Osteocyte (in vitro differentiated cells): Measurements from ENCODE around the gene EVX1. TPM values are rescaled to one million over a fixed set of nuclear protein-coding genes. Genes with fewer than 3 reads are reported as not detected.

Experiments
- DNase-seq: peaks from one replicate; pipeline ENCODE4 v3.0.0; 2021; ENCODE audit warnings: mixed read lengths; ENCODE audit not compliant: unreplicated experiment; ENCODE audit errors: extremely low spot score
- H3K27ac Mint-ChIP-seq: one replicate; pipeline ENCODE4 v1.8.0; 2021; ENCODE audit warnings: mild to moderate bottlenecking, mixed read lengths; ENCODE audit not compliant: unreplicated experiment
- H3K27me3 Mint-ChIP-seq: one replicate; pipeline ENCODE4 v1.8.0; 2021; ENCODE audit warnings: mixed read lengths; ENCODE audit not compliant: unreplicated experiment
- H3K36me3 Mint-ChIP-seq: one replicate; pipeline ENCODE4 v1.8.0; 2021; ENCODE audit warnings: mixed read lengths; ENCODE audit not compliant: unreplicated experiment
- H3K4me1 Mint-ChIP-seq: one replicate; pipeline ENCODE4 v1.8.0; 2021; ENCODE audit warnings: mixed read lengths; ENCODE audit not compliant: unreplicated experiment
- H3K4me3 Mint-ChIP-seq: one replicate; pipeline ENCODE4 v1.8.0; 2021; ENCODE audit warnings: mild to moderate bottlenecking, moderate library complexity, mixed read lengths; ENCODE audit not compliant: unreplicated experiment
- H3K9me3 Mint-ChIP-seq: one replicate; pipeline ENCODE4 v1.8.0; 2021; ENCODE audit warnings: mixed read lengths; ENCODE audit not compliant: unreplicated experiment
- CTCF ChIP-seq: fragments of 200-600 bp; sonication (generic); IDR thresholded peaks from 2 replicates; pipeline ENCODE4 v1.5.0; 2021; ENCODE audit warnings: antibody characterized with exemption, mild to moderate bottlenecking, moderate library complexity
- total RNA-seq: library from RNA; stranded (reverse); gene quantifications from 2 replicates; pipeline ENCODE4 v1.2.1, GENCODE V29; 2021

Gene EVX1
- total RNA-seq, 1 donor from 2014 or later, result not detected

- H3K4me1 Mint-ChIP-seq, result peaks cover 7% of the 10 kb centered on the region
- H3K27ac Mint-ChIP-seq, result no peak overlapping the region
- DNase-seq, result no peak
- H3K9me3 Mint-ChIP-seq, result no peaks in the 10 kb centered on the region
- H3K27me3 Mint-ChIP-seq, result peaks cover 85% of the 10 kb centered on the region
- TF ChIP-seq CTCF, result no peak
- H3K36me3 Mint-ChIP-seq, result no peaks in the 10 kb centered on the region
- H3K4me3 Mint-ChIP-seq, result no peak overlapping the region
These were observed 8.6 kb downstream of the EVX1 start for GRCh38 chr7:27251136-27251651.

- H3K36me3 Mint-ChIP-seq, result no peaks in the 10 kb centered on the region
These were observed 9.3 kb downstream of the EVX1 start for GRCh38 chr7:27251652-27252590.

GRCh38 chr7:27254625-27255024 lies 12.0 kb downstream of the EVX1 start:
- Mint-ChIP-seq H3K9me3 (no peaks in the 10 kb centered on the region), H3K36me3 (no peaks in the 10 kb centered on the region), H3K4me1 (peaks cover 7% of the 10 kb centered on the region), H3K27me3 (peaks cover 70% of the 10 kb centered on the region), H3K27ac (no peak overlapping the region), H3K4me3 (no peak overlapping the region)
- no peak for DNase-seq
- TF ChIP-seq CTCF, result no peak

More at GRCh38 chr7:27251652-27252590, 9.3 kb downstream of the EVX1 start:
- peaks cover 79% of the 10 kb centered on the region for H3K27me3 Mint-ChIP-seq
- peaks cover 7% of the 10 kb centered on the region for H3K4me1 Mint-ChIP-seq
- H3K9me3 Mint-ChIP-seq, result no peaks in the 10 kb centered on the region
- H3K4me3 Mint-ChIP-seq, result no peak overlapping the region
- DNase-seq, result no peak
- H3K27ac Mint-ChIP-seq, result no peak overlapping the region
- TF ChIP-seq CTCF, result no peak

GRCh38 chr7:27260211-27260610 lies 17.6 kb downstream of the EVX1 start:
- H3K4me1 Mint-ChIP-seq, result no peaks in the 10 kb centered on the region
- TF ChIP-seq CTCF, result no peak
- no peaks in the 10 kb centered on the region for H3K9me3 Mint-ChIP-seq
- H3K4me3 Mint-ChIP-seq, result no peak overlapping the region
- H3K27ac Mint-ChIP-seq, result no peak overlapping the region
- DNase-seq, result no peak
- peaks cover 29% of the 10 kb centered on the region for H3K27me3 Mint-ChIP-seq
- H3K36me3 Mint-ChIP-seq, result no peaks in the 10 kb centered on the region

GRCh38 chr7:27262121-27262520 lies 19.5 kb downstream of the EVX1 start:
- H3K4me3 Mint-ChIP-seq, result no peak overlapping the region
- no peak for TF ChIP-seq CTCF
- no peaks in the 10 kb centered on the region for H3K9me3 Mint-ChIP-seq
- peaks cover 25% of the 10 kb centered on the region for H3K27me3 Mint-ChIP-seq
- DNase-seq, result no peak
- no peaks in the 10 kb centered on the region for H3K4me1 Mint-ChIP-seq
- H3K36me3 Mint-ChIP-seq, result no peaks in the 10 kb centered on the region
- no peak overlapping the region for H3K27ac Mint-ChIP-seq
